ENCODE measurements around the gene BTBD17.

Gene BTBD17

DNA sequence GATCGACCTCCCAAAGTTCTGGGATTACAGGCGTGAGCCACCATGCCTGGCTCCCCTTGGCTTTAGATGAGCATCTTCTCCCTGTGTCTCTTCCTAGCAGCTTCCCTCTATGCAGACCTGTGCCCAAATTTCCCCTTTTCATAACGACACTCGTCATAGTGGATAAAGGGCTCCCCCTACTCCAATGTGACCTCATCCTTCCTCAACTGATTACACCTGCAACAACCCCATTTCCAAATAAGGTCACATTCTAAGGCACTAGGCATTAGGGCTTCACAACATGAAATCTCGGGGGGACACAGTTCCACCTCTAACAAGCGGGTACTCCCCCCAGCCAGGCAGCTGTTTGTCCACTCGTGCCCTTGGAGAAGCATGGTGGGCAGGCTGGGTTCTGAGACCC, 25.4 kb downstream of the BTBD17 start:
- no peak for DNase-seq (ENCODE audit: low read depth in 2 of 2)

- no peak for DNase-seq (ENCODE audit: low read depth in 2 of 2)
These were observed 26.1 kb downstream of the BTBD17 start for GRCh38 chr17:74335529-74336062.

DNA sequence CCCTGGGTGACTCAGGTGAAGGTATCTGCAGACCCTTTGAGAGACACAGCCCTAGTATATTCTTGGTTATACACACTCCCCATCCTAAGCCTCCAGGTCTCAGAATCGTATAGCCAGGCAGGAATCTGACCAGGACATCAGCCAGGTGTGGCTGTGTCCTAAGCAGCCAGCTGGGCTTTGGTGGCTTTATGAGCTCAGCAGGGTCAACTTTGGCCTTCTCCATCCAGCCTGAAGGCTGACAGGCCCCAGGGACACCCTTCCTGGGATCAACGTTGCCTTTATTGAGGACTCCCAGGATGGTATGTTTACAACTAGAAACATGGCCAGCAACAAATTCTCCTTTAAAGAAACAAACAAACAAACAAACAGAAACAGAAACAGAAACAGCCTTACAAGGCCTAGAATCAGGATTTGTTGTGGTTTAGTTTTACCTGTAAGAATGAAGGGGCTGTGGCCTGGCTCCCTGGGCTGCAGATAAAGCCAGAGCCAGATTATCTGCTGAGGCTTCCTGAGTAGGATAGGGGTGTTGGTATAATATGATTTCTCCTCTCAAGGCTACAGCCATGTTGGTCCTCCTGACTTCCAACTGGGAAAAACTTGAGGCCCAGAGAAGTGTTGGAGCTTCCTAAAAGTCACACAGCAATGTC, 27.2 kb downstream of the BTBD17 start:
- DNase-seq (ENCODE audit: low read depth in 2 of 2), result no peak

DNA sequence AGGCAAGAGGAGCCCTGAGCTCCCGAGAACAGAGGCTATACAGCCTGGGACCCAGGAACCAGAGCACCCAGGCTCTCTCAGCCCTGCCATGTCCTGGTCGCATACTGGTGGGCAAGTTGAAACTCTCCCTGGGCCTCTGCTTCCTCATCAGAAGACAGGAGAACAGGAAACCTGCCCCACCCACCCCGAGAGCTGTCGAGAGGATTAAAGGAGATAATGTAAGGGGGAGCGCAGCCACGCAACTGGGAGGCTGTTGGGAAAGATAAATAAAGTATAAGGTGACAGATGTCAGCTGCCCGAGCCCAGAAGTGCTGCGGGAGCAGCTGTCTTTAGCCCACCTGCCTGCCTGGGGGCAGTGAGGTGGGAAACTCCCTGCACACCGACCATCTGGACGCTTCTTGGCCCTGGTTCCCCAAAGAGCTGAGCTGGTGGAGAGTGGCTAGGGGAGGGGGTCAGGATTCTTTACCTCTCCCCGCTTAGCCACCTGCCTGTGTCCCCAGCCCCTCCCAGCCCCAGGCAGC, 28.8 kb downstream of the BTBD17 start:
- no peak for DNase-seq (ENCODE audit: low read depth in 2 of 2)

DNA sequence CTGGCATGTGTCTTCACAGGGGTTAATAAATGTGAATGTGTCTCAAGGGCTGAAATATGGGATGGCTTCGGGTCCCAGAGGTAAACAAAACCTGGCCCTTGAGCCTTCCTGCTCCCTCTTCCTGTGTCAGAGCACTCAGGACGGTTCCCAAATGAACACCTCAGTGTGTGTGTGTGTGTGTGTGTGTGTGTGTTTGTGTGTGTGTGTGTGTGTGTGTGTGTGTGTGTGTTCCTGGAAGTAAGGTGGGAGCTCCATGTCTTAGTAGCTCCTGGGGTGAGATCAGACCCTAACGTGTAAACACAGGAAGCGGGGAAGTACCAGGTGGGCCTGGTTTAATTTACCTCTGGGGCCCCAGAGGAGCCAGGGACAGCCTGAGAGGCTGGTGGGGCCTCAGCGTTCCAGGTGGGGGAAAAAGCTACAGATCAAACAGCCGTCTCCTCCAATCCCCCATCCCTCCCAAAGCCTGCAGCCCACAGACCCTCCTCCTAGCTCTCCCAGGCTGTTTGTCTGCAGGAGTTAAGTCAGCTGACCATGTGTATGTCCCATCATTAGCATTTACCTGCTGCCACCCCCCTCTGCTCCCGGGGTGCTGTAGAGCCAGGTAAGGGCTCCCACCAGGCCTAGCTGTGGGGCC, 29.5 kb downstream of the BTBD17 start:
- DNase-seq (ENCODE audit: low read depth in 2 of 2), result no peak

DNA sequence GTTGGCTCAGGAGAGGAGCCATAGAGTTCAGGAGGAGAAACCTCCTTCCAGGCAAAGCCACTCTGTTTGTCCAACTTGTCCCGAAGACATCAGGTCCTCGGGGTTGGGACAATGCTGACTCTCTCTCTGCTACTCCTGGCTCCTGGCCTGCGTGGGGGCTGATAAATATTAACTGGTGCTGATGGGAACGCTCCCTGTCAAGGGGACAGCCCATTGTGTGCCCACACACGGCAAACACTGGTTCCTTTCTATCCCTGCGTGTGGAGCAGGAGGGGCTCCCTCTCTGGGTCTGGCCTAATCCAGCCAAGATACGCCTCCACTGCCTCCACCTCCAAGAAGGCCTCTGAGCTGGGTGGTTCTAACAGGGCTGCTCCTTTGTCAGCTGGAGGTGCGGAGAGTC, 31.2 kb downstream of the BTBD17 start:
- no peak for DNase-seq (ENCODE audit: low read depth in 2 of 2)

DNA sequence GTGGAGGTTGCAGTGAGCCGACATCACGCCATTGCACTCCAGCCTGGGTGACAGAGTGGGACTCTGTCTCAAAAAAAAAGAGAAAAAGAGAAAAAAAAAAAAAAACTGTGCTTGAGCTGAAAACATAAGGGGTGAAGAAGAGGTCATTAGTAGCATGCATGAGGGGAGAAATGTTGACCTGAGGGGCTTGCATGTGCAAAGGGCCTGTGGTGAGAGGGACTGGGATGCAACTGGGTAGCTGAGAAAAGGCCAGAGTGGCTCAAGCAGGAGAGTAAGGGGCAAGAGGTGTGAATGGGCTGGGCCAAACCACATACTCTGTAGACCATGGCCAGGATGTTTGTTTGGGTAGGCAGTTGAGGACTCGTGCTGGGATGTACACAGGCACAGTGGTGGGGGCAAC, 32.3 kb downstream of the BTBD17 start:
- no peak for DNase-seq (ENCODE audit: low read depth in 2 of 2)

DNA sequence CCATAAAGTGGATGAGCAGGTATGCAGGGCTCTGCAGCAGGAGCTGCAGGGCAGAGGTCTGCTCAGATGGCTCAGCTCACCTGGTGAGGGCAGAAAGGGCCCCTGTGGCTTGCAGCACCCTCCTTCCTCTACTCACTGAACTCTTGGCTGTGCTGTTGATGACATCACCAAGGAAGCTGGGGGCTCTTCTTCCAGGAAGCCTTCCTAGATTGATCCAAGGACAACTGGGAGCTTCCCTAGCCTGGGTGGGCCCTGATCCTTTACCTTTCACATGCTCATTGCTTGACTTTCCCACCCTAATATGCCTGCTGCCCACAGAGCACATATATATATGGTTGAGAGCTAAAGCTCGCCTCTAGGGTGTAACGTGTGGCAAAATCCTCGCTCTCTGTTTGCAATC, 33.2 kb downstream of the BTBD17 start:
- no peak for DNase-seq (ENCODE audit: low read depth in 2 of 2)

DNA sequence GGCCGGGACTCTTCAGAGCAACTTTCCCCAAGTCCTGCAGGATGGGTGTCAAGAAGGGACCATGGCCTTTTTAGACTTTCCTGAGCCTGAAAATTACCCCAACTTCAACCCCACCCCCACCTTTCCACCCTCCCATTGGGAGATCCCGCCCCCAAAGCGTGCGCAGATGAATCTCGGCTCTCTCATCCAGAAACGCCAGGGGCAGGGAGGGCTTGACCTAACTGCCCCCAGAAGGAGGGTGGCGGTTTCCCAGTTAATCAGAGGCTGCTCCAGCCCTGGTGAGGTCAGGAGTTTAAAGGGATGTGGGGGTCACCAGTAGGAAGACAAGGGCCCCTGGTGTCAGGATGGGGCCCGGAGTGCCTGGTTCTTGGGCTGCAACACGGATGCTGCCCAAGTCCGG, 35.2 kb downstream of the BTBD17 start:
- DNase-seq (ENCODE audit: low read depth in 2 of 2), result no peak

DNA sequence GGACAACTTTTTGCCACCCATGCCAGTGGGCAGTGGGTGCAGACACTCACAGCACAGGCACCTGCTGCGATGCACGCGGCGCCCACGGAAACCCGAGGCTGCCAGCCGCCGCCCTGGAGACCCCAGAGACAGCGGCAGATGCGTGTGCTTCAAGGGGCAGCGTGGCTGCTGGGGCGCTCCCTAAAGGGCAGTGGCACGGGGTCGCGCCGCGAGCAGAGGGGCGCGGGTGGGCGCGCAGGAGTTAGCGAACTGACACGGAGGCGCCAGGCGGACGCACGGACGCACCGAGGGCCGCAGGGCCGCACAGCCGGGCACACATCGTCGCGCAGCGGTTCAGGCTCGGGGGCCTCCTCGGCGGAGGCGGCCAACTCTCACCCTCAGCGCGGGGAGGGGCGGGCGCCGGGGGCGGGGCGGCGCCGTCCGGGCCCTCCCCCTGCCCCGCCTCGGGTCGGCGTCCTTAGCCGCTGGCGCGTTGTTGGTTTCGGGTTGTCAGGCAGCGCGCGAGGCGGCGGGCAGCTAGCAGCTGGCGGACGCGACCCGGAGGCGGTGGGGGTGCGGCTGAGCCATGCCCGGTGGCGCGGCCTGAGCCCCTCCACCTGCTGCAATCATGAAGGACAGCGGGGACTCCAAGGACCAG, 35.8 kb downstream of the BTBD17 start, which contains the start of gene KIF19:
KIF19 (plus strand) TSS at position 484 of the 637 bp plus-strand sequence; CDS start at position 608, 124 bp downstream.
- peak; percentile 11 to 24 for DNase-seq (ENCODE audit: low read depth in 2 of 2)

GRCh38 chr17:74325376-74325742, 36.3 kb downstream of the BTBD17 start:
- DNase-seq (ENCODE audit: low read depth in 2 of 2), result no peak

GRCh38 chr17:74324521-74324920, 37.1 kb downstream of the BTBD17 start:
- no peak for DNase-seq (ENCODE audit: low read depth in 2 of 2)

GRCh38 chr17:74318391-74318790, 43.3 kb downstream of the BTBD17 start:
- no peak for DNase-seq (ENCODE audit: low read depth in 2 of 2)

GRCh38 chr17:74317071-74317470, 44.6 kb downstream of the BTBD17 start:
- DNase-seq (ENCODE audit: low read depth in 2 of 2), result no peak

DNA sequence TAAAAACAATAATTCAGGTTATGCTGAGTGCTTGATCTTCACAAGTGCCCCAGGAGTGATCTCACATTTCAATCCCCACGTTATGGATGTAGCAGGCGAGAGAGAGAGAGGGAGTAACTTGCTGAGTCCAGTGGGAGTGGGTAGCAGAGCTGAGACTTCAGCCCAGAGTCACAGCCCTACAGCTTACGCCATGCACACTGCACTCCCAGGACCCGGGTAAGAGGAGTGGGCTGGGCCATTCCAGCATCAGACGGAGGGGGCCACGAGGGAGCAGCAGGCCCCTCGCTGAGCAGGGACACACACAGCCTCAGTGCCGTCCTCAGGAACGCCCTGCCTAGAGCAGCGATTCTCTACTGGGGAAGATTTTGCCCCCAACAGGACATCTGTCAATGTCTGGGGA, 45.4 kb downstream of the BTBD17 start:
- DNase-seq (ENCODE audit: low read depth in 2 of 2), result no peak

GRCh38 chr17:74314877-74315276, 46.8 kb downstream of the BTBD17 start:
- no peak for DNase-seq (ENCODE audit: low read depth in 2 of 2)

DNA sequence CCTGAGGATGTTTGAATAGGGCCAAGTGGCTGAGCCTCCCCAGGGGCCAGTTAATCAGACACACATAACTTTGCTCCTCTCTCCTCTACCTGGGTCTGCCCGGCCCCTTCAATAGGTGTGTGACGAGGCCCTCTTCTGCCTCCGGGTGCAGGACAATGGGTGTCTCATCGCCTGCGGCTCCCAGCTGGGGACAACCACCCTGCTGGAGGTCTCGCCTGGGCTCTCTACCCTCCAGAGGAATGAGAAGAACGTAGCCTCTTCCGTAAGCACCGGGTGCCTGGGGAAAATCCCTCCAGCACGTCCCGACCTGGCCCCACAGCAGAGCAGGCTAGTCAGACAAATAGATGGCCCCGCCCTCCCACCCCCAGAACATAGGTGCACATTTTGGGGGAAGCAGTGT, 51.8 kb downstream of the BTBD17 start:
- DNase-seq (ENCODE audit: low read depth in 2 of 2), result no peak

GRCh38 chr17:74307984-74308773, 53.5 kb downstream of the BTBD17 start:
- DNase-seq (ENCODE audit: low read depth in 2 of 2), result no peak
